ENCODE measurements around the gene NECTIN1. TPM values are rescaled to one million over a fixed set of nuclear protein-coding genes. Genes with fewer than 3 reads are reported as not detected.

NECTIN1 gene
- total and polyA plus RNA-seq, 5 donors from 2014 or later: 0.18 to 2.3 TPM; not detected in 3

GRCh38 chr11:119759324-119759723, 30.3 kb upstream of the NECTIN1 start:
- Mint-ChIP-seq H3K27me3 (peaks cover 12% of the 10 kb centered on the region), H3K4me1 (no peaks in the 10 kb centered on the region)
- no peak for ATAC-seq (ENCODE audit: low read depth in 2 of 2)

GRCh38 chr11:119758291-119758690, 29.3 kb upstream of the NECTIN1 start:
- Histone ChIP-seq H3K36me3 (ENCODE audit: control insufficient read depth, insufficient read depth, low read length) (no peaks in the 10 kb centered on the region), H3K27ac (ENCODE audit: insufficient read depth, low read length, poor library complexity, severe bottlenecking) (no peak overlapping the region), H3K9me3 (ENCODE audit: control insufficient read depth in 2 of 2, low read length in 2 of 2) (no peaks in the 10 kb centered on the region), H3K4me1 (ENCODE audit: control insufficient read depth, insufficient read depth, low read length, poor library complexity, severe bottlenecking) (no peaks in the 10 kb centered on the region), H3K4me3 (ENCODE audit: low read depth, low read length) (no peak overlapping the region), H3K27me3 (ENCODE audit: control insufficient read depth, insufficient read depth, low read length) (no peaks in the 10 kb centered on the region)
- Mint-ChIP-seq H3K4me1 (no peaks in the 10 kb centered on the region), H3K27me3 (peaks cover 12% of the 10 kb centered on the region), H3K4me3 (no peak overlapping the region), H3K27ac (no peak overlapping the region), H3K9me3 (peaks cover 0 to 2% (median 0%) of the 10 kb centered on the region in 7 donors), H3K36me3 (no peaks in the 10 kb centered on the region)
- no peak for ATAC-seq (ENCODE audit: low read depth in 2 of 2)
- DNase-seq: no peak

More at GRCh38 chr11:119759324-119759723, 30.3 kb upstream of the NECTIN1 start:
- Histone ChIP-seq H3K4me1 (ENCODE audit: control insufficient read depth, insufficient read depth, low read length, poor library complexity, severe bottlenecking) (no peaks in the 10 kb centered on the region), H3K9me3 (ENCODE audit: control insufficient read depth in 2 of 2, low read length in 2 of 2) (no peaks in the 10 kb centered on the region), H3K27ac (ENCODE audit: insufficient read depth, low read length, poor library complexity, severe bottlenecking) (no peak overlapping the region), H3K27me3 (ENCODE audit: control insufficient read depth, insufficient read depth, low read length) (no peaks in the 10 kb centered on the region), H3K36me3 (ENCODE audit: control insufficient read depth, insufficient read depth, low read length) (no peaks in the 10 kb centered on the region), H3K4me3 (ENCODE audit: low read depth, low read length) (no peak overlapping the region)
- H3K9me3 Mint-ChIP-seq: peaks cover 0 to 2% (median 0%) of the 10 kb centered on the region in 7 donors
- no peak for DNase-seq
- H3K36me3 Mint-ChIP-seq: no peaks in the 10 kb centered on the region
- H3K27ac Mint-ChIP-seq: no peak overlapping the region
- no peak overlapping the region for H3K4me3 Mint-ChIP-seq

GRCh38 chr11:119757378-119757777, 28.4 kb upstream of the NECTIN1 start:
- DNase-seq (no peak), ATAC-seq (ENCODE audit: low read depth in 2 of 2) (no peak)
- H3K4me3 ChIP-seq (ENCODE audit: low read depth, low read length): no peak overlapping the region
- H3K9me3 ChIP-seq (ENCODE audit: control insufficient read depth in 2 of 2, low read length in 2 of 2): no peaks in the 10 kb centered on the region
- no peak overlapping the region for H3K4me3 Mint-ChIP-seq
- peaks cover 12% of the 10 kb centered on the region for H3K27me3 Mint-ChIP-seq
- H3K9me3 Mint-ChIP-seq: peaks cover 0 to 2% (median 0%) of the 10 kb centered on the region in 7 donors
- no peaks in the 10 kb centered on the region for H3K4me1 Mint-ChIP-seq
- H3K4me1 ChIP-seq (ENCODE audit: control insufficient read depth, insufficient read depth, low read length, poor library complexity, severe bottlenecking): no peaks in the 10 kb centered on the region
- no peak overlapping the region for H3K27ac Mint-ChIP-seq
- H3K27ac ChIP-seq (ENCODE audit: insufficient read depth, low read length, poor library complexity, severe bottlenecking): no peak overlapping the region
- no peaks in the 10 kb centered on the region for H3K36me3 Mint-ChIP-seq
- no peaks in the 10 kb centered on the region for H3K27me3 ChIP-seq (ENCODE audit: control insufficient read depth, insufficient read depth, low read length)
- H3K36me3 ChIP-seq (ENCODE audit: control insufficient read depth, insufficient read depth, low read length): no peaks in the 10 kb centered on the region

GRCh38 chr11:119756169-119756865, 27.3 kb upstream of the NECTIN1 start:
- Mint-ChIP-seq H3K4me3 (no peak overlapping the region), H3K36me3 (no peaks in the 10 kb centered on the region), H3K4me1 (peaks cover 0 to 6% (median 0%) of the 10 kb centered on the region in 4 donors), H3K9me3 (peaks cover 0 to 1% (median 0%) of the 10 kb centered on the region in 7 donors), H3K27me3 (peaks cover 12% of the 10 kb centered on the region), H3K27ac (no peak overlapping the region)
- Histone ChIP-seq H3K4me3 (ENCODE audit: low read depth, low read length) (no peak overlapping the region), H3K27ac (ENCODE audit: insufficient read depth, low read length, poor library complexity, severe bottlenecking) (no peak overlapping the region), H3K4me1 (ENCODE audit: control insufficient read depth, insufficient read depth, low read length, poor library complexity, severe bottlenecking) (no peaks in the 10 kb centered on the region), H3K9me3 (ENCODE audit: control insufficient read depth in 2 of 2, low read length in 2 of 2) (no peaks in the 10 kb centered on the region), H3K27me3 (ENCODE audit: control insufficient read depth, insufficient read depth, low read length) (no peaks in the 10 kb centered on the region), H3K36me3 (ENCODE audit: control insufficient read depth, insufficient read depth, low read length) (no peaks in the 10 kb centered on the region)
- ATAC-seq (ENCODE audit: low read depth in 2 of 2): no peak
- DNase-seq: no peak

- no peaks in the 10 kb centered on the region for H3K9me3 ChIP-seq (ENCODE audit: control insufficient read depth in 2 of 2, low read length in 2 of 2)
- H3K36me3 Mint-ChIP-seq: no peaks in the 10 kb centered on the region
- ATAC-seq (ENCODE audit: low read depth in 2 of 2) (no peak), DNase-seq (no peak)
- H3K4me1 Mint-ChIP-seq: peaks cover 0 to 6% (median 0%) of the 10 kb centered on the region in 4 donors
- H3K4me3 ChIP-seq (ENCODE audit: low read depth, low read length): no peak overlapping the region
- no peak overlapping the region for H3K4me3 Mint-ChIP-seq
- H3K9me3 Mint-ChIP-seq: peaks cover 0 to 1% (median 0%) of the 10 kb centered on the region in 7 donors
- H3K27me3 ChIP-seq (ENCODE audit: control insufficient read depth, insufficient read depth, low read length): no peaks in the 10 kb centered on the region
- no peak overlapping the region for H3K27ac Mint-ChIP-seq
- no peaks in the 10 kb centered on the region for H3K36me3 ChIP-seq (ENCODE audit: control insufficient read depth, insufficient read depth, low read length)
- peaks cover 12% of the 10 kb centered on the region for H3K27me3 Mint-ChIP-seq
- H3K27ac ChIP-seq (ENCODE audit: insufficient read depth, low read length, poor library complexity, severe bottlenecking): no peak overlapping the region
- no peaks in the 10 kb centered on the region for H3K4me1 ChIP-seq (ENCODE audit: control insufficient read depth, insufficient read depth, low read length, poor library complexity, severe bottlenecking)
These were observed 26.5 kb upstream of the NECTIN1 start for GRCh38 chr11:119755356-119756071.

GRCh38 chr11:119754656-119755355, 25.8 kb upstream of the NECTIN1 start:
- no peak overlapping the region for H3K27ac ChIP-seq (ENCODE audit: insufficient read depth, low read length, poor library complexity, severe bottlenecking)
- no peaks in the 10 kb centered on the region for H3K36me3 ChIP-seq (ENCODE audit: control insufficient read depth, insufficient read depth, low read length)
- ATAC-seq (ENCODE audit: low read depth in 2 of 2): no peak
- Mint-ChIP-seq H3K4me1 (peaks cover 0 to 6% (median 0%) of the 10 kb centered on the region in 4 donors), H3K4me3 (no peak overlapping the region), H3K9me3 (peaks cover 0 to 1% (median 0%) of the 10 kb centered on the region in 7 donors), H3K27me3 (peaks cover 12% of the 10 kb centered on the region), H3K27ac (no peak overlapping the region), H3K36me3 (no peaks in the 10 kb centered on the region)
- H3K9me3 ChIP-seq (ENCODE audit: control insufficient read depth in 2 of 2, low read length in 2 of 2): no peaks in the 10 kb centered on the region
- no peak for DNase-seq
- no peak overlapping the region for H3K4me3 ChIP-seq (ENCODE audit: low read depth, low read length)
- H3K4me1 ChIP-seq (ENCODE audit: control insufficient read depth, insufficient read depth, low read length, poor library complexity, severe bottlenecking): no peaks in the 10 kb centered on the region
- H3K27me3 ChIP-seq (ENCODE audit: control insufficient read depth, insufficient read depth, low read length): no peaks in the 10 kb centered on the region

- Mint-ChIP-seq H3K27ac (no peak overlapping the region), H3K4me1 (peaks cover 0 to 6% (median 0%) of the 10 kb centered on the region in 4 donors), H3K9me3 (peaks cover 0 to 1% (median 0%) of the 10 kb centered on the region in 7 donors), H3K4me3 (no peak overlapping the region), H3K27me3 (peaks cover 12% of the 10 kb centered on the region), H3K36me3 (no peaks in the 10 kb centered on the region)
- DNase-seq: no peak
- Histone ChIP-seq H3K27ac (ENCODE audit: insufficient read depth, low read length, poor library complexity, severe bottlenecking) (no peak overlapping the region), H3K4me3 (ENCODE audit: low read depth, low read length) (no peak overlapping the region), H3K9me3 (ENCODE audit: control insufficient read depth in 2 of 2, low read length in 2 of 2) (no peaks in the 10 kb centered on the region), H3K4me1 (ENCODE audit: control insufficient read depth, insufficient read depth, low read length, poor library complexity, severe bottlenecking) (no peaks in the 10 kb centered on the region), H3K36me3 (ENCODE audit: control insufficient read depth, insufficient read depth, low read length) (no peaks in the 10 kb centered on the region), H3K27me3 (ENCODE audit: control insufficient read depth, insufficient read depth, low read length) (no peaks in the 10 kb centered on the region)
- no peak for ATAC-seq (ENCODE audit: low read depth in 2 of 2)
These were observed 25.2 kb upstream of the NECTIN1 start for GRCh38 chr11:119754199-119754598.

Data from CD4-positive, CD25-positive, alpha-beta regulatory T cell (primary cell).